ENCODE measurements around the gene PADI3.

DNA sequence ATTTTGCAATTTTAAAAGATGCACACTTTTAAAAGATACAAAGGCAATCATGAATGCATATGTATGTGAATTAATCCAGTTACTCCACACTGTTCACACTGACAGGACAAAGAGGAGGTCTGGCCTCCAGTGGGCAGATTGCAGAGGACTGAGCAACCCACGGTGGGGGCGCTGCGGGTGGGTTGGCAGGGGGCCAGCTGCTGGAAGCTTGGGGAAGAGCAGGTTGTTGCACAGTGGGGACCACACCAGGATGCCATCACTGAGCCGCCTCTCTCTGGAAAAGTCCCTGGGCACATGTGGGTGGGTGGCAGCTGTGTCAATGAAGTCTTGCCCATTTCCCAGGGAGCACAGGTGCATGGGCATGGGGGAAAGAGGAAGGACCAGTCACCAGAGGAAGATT, 46.4 kb downstream of the PADI3 start:
- TF ChIP-seq, protein P1, sequence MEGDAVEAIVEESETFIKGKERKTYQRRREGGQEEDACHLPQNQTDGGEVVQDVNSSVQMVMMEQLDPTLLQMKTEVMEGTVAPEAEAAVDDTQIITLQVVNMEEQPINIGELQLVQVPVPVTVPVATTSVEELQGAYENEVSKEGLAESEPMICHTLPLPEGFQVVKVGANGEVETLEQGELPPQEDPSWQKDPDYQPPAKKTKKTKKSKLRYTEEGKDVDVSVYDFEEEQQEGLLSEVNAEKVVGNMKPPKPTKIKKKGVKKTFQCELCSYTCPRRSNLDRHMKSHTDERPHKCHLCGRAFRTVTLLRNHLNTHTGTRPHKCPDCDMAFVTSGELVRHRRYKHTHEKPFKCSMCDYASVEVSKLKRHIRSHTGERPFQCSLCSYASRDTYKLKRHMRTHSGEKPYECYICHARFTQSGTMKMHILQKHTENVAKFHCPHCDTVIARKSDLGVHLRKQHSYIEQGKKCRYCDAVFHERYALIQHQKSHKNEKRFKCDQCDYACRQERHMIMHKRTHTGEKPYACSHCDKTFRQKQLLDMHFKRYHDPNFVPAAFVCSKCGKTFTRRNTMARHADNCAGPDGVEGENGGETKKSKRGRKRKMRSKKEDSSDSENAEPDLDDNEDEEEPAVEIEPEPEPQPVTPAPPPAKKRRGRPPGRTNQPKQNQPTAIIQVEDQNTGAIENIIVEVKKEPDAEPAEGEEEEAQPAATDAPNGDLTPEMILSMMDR (IDR thresholded peaks at IDR 0.05): no peak
- TF ChIP-seq POLR2A (IDR thresholded peaks at IDR 0.05): no peak
